Measurements from ENCODE around the gene KLHL8. TPM values are rescaled to one million over a fixed set of nuclear protein-coding genes. Genes with fewer than 3 reads are reported as not detected.

Gene KLHL8
- total RNA-seq, 1 donor from 2014 or later = 17.1 TPM

- peak; percentile 46 for DNase-seq
- Mint-ChIP-seq H3K27me3 (no peaks in the 10 kb centered on the region), H3K36me3 (ENCODE audit: low read depth) (peaks cover 26% of the 10 kb centered on the region), H3K27ac (no peak overlapping the region), H3K4me1 (peaks cover 3% of the 10 kb centered on the region), H3K9me3 (no peaks in the 10 kb centered on the region), H3K4me3 (no peak overlapping the region)
- intact Hi-C loops (cut with micrococcal nuclease) = no loop called here
Observed at GRCh38 chr4:87144356-87144755, 76.1 kb downstream of the KLHL8 start.

- Mint-ChIP-seq H3K4me1 (peaks cover 3% of the 10 kb centered on the region), H3K36me3 (ENCODE audit: low read depth) (peaks cover 32% of the 10 kb centered on the region), H3K27me3 (no peaks in the 10 kb centered on the region), H3K4me3 (no peak overlapping the region), H3K27ac (no peak overlapping the region), H3K9me3 (no peaks in the 10 kb centered on the region)
- DNase-seq = no peak
- intact Hi-C loops (cut with micrococcal nuclease) = no loop called here
Observed at GRCh38 chr4:87141428-87141827, 79.0 kb downstream of the KLHL8 start.

GRCh38 chr4:87134122-87134521 is 86.3 kb downstream of the KLHL8 start:
- peaks cover 58% of the 10 kb centered on the region for H3K36me3 Mint-ChIP-seq (ENCODE audit: low read depth)
- no peaks in the 10 kb centered on the region for H3K9me3 Mint-ChIP-seq
- H3K27ac Mint-ChIP-seq = no peak overlapping the region
- H3K4me1 Mint-ChIP-seq = peaks cover 2% of the 10 kb centered on the region
- intact Hi-C loops (cut with micrococcal nuclease) = no loop called here
- no peak overlapping the region for H3K4me3 Mint-ChIP-seq
- no peak for DNase-seq
- H3K27me3 Mint-ChIP-seq = no peaks in the 10 kb centered on the region

- no peak overlapping the region for H3K27ac Mint-ChIP-seq
Observed at GRCh38 chr4:87133183-87133582, 87.2 kb downstream of the KLHL8 start.

GRCh38 chr4:87132035-87132434 is 88.4 kb downstream of the KLHL8 start:
- peaks cover 2% of the 10 kb centered on the region for H3K4me1 Mint-ChIP-seq
- no peak for DNase-seq
- H3K4me3 Mint-ChIP-seq = no peak overlapping the region
- H3K27ac Mint-ChIP-seq = no peak overlapping the region
- no peaks in the 10 kb centered on the region for H3K9me3 Mint-ChIP-seq
- intact Hi-C loops (cut with micrococcal nuclease) = no loop called here
- H3K36me3 Mint-ChIP-seq (ENCODE audit: low read depth) = peaks cover 69% of the 10 kb centered on the region
- no peaks in the 10 kb centered on the region for H3K27me3 Mint-ChIP-seq

More at GRCh38 chr4:87133183-87133582, 87.2 kb downstream of the KLHL8 start:
- no peaks in the 10 kb centered on the region for H3K27me3 Mint-ChIP-seq
- no peak overlapping the region for H3K4me3 Mint-ChIP-seq
- DNase-seq = no peak
- peaks cover 2% of the 10 kb centered on the region for H3K4me1 Mint-ChIP-seq
- intact Hi-C loops (cut with micrococcal nuclease) = no loop called here
- peaks cover 64% of the 10 kb centered on the region for H3K36me3 Mint-ChIP-seq (ENCODE audit: low read depth)
- no peaks in the 10 kb centered on the region for H3K9me3 Mint-ChIP-seq

- no peak for DNase-seq
- Mint-ChIP-seq H3K9me3 (no peaks in the 10 kb centered on the region), H3K27ac (no peak overlapping the region), H3K36me3 (ENCODE audit: low read depth) (peaks cover 72% of the 10 kb centered on the region), H3K27me3 (no peaks in the 10 kb centered on the region), H3K4me3 (no peak overlapping the region), H3K4me1 (peaks cover 2% of the 10 kb centered on the region)
- intact Hi-C loops (cut with micrococcal nuclease) = no loop called here
Observed at GRCh38 chr4:87130985-87131703, 89.3 kb downstream of the KLHL8 start.

GRCh38 chr4:87129681-87130080 is 90.7 kb downstream of the KLHL8 start:
- Mint-ChIP-seq H3K36me3 (ENCODE audit: low read depth) (peaks cover 72% of the 10 kb centered on the region), H3K4me1 (peaks cover 2% of the 10 kb centered on the region), H3K4me3 (no peak overlapping the region), H3K27ac (no peak overlapping the region), H3K9me3 (no peaks in the 10 kb centered on the region), H3K27me3 (no peaks in the 10 kb centered on the region)
- no peak for DNase-seq
- intact Hi-C loops (cut with micrococcal nuclease) = no loop called here

- no peaks in the 10 kb centered on the region for H3K27me3 Mint-ChIP-seq
- intact Hi-C loops (cut with micrococcal nuclease) = no loop called here
- no peaks in the 10 kb centered on the region for H3K9me3 Mint-ChIP-seq
- H3K4me3 Mint-ChIP-seq = no peak overlapping the region
- H3K4me1 Mint-ChIP-seq = no peaks in the 10 kb centered on the region
- DNase-seq = no peak
- H3K27ac Mint-ChIP-seq = no peak overlapping the region
- peaks cover 65% of the 10 kb centered on the region for H3K36me3 Mint-ChIP-seq (ENCODE audit: low read depth)
Observed at GRCh38 chr4:87128006-87128705, 92.3 kb downstream of the KLHL8 start.

- H3K36me3 Mint-ChIP-seq (ENCODE audit: low read depth) = peaks cover 51% of the 10 kb centered on the region
- no peaks in the 10 kb centered on the region for H3K27me3 Mint-ChIP-seq
- peaks cover 4% of the 10 kb centered on the region for H3K4me1 Mint-ChIP-seq
- H3K27ac Mint-ChIP-seq = no peak overlapping the region
- intact Hi-C loops (cut with micrococcal nuclease) = no loop called here
- no peaks in the 10 kb centered on the region for H3K9me3 Mint-ChIP-seq
- no peak for DNase-seq
- H3K4me3 Mint-ChIP-seq = no peak overlapping the region
Observed at GRCh38 chr4:87126056-87126455, 94.4 kb downstream of the KLHL8 start.

GRCh38 chr4:87122252-87122651 is 98.2 kb downstream of the KLHL8 start:
- Mint-ChIP-seq H3K4me1 (peaks cover 14% of the 10 kb centered on the region), H3K9me3 (no peaks in the 10 kb centered on the region), H3K27ac (peak overlapping the region; percentile 60), H3K4me3 (no peak overlapping the region), H3K27me3 (no peaks in the 10 kb centered on the region), H3K36me3 (ENCODE audit: low read depth) (peaks cover 51% of the 10 kb centered on the region)
- no peak for DNase-seq
- intact Hi-C loops (cut with micrococcal nuclease) = no loop called here

- peaks cover 14% of the 10 kb centered on the region for H3K4me1 Mint-ChIP-seq
- H3K9me3 Mint-ChIP-seq = no peaks in the 10 kb centered on the region
- intact Hi-C loops (cut with micrococcal nuclease) = no loop called here
- H3K36me3 Mint-ChIP-seq (ENCODE audit: low read depth) = peaks cover 54% of the 10 kb centered on the region
- DNase-seq = no peak
- H3K27me3 Mint-ChIP-seq = no peaks in the 10 kb centered on the region
- peak overlapping the region; percentile 29 for H3K27ac Mint-ChIP-seq
- H3K4me3 Mint-ChIP-seq = no peak overlapping the region
Observed at GRCh38 chr4:87121341-87122065, 98.9 kb downstream of the KLHL8 start.

GRCh38 chr4:87120411-87121162 is 99.8 kb downstream of the KLHL8 start:
- Mint-ChIP-seq H3K4me1 (peaks cover 15% of the 10 kb centered on the region), H3K36me3 (ENCODE audit: low read depth) (peaks cover 55% of the 10 kb centered on the region), H3K27ac (peak overlapping the region; percentile 75)

GRCh38 chr4:87120010-87120409 is 100.4 kb downstream of the KLHL8 start:
- intact Hi-C loops (cut with micrococcal nuclease) = no loop called here
- H3K27me3 Mint-ChIP-seq = no peaks in the 10 kb centered on the region
- peaks cover 15% of the 10 kb centered on the region for H3K4me1 Mint-ChIP-seq
- no peak for DNase-seq
- H3K9me3 Mint-ChIP-seq = no peaks in the 10 kb centered on the region
- peak overlapping the region; percentile 8 for H3K27ac Mint-ChIP-seq
- peaks cover 53% of the 10 kb centered on the region for H3K36me3 Mint-ChIP-seq (ENCODE audit: low read depth)
- no peak overlapping the region for H3K4me3 Mint-ChIP-seq

More at GRCh38 chr4:87120411-87121162, 99.8 kb downstream of the KLHL8 start:
- intact Hi-C loops (cut with micrococcal nuclease) = no loop called here
- no peak for DNase-seq
- Mint-ChIP-seq H3K4me3 (no peak overlapping the region), H3K9me3 (no peaks in the 10 kb centered on the region), H3K27me3 (no peaks in the 10 kb centered on the region)
